Thyroid gland (tissue), 4 donors: ENCODE results near the gene ELL2.

Experiments
- CTCF ChIP-seq, 6 experiments: fragments of 200-600 bp in 3 of 6; fragments of 450-650 bp in 3 of 6; sonication (generic) in 3 of 6; IDR thresholded peaks; one replicate each; pipeline ENCODE4 v1.5.1; 2016 to 2019; ENCODE audit warnings: antibody characterized with exemption in 6 of 6, mild to moderate bottlenecking in 2 of 6, inconsistent platforms in 1 of 6, moderate library complexity in 1 of 6
- POLR2A ChIP-seq, 2 donors: fragments of 450-650 bp; IDR thresholded peaks; one replicate each; pipeline ENCODE4 v1.6.1; 2017; ENCODE audit warnings: antibody characterized with exemption in 2 of 2, mild to moderate bottlenecking in 2 of 2, moderate library complexity in 1 of 2

GRCh38 chr5:95903838-95904237 lies 57.8 kb downstream of the ELL2 start:
- TF ChIP-seq POLR2A (IDR thresholded peaks at IDR 0.05) (no peak), CTCF (IDR thresholded peaks at IDR 0.05) (no peak)
